Non-pigmented ciliary epithelial cell (primary cell): ENCODE results near the gene NBPF1.
"Not testable (repeated sequence)": the region's sequence is repeated elsewhere in the genome, so short reads cannot be mapped to it uniquely, and the experiment has no call there.

Source experiments
- DNase-seq: peaks from one replicate; pipeline ENCODE4 v3.0.0-alpha.2; 2010; ENCODE audit warnings: low read depth

The NBPF1 gene

GRCh38 chr1:16613185-16614147 lies at the start of gene NBPF1:
Gene NBPF1, minus strand, starts transcription at chr1:16613564.
- DNase-seq: peak; percentile 65

DNA sequence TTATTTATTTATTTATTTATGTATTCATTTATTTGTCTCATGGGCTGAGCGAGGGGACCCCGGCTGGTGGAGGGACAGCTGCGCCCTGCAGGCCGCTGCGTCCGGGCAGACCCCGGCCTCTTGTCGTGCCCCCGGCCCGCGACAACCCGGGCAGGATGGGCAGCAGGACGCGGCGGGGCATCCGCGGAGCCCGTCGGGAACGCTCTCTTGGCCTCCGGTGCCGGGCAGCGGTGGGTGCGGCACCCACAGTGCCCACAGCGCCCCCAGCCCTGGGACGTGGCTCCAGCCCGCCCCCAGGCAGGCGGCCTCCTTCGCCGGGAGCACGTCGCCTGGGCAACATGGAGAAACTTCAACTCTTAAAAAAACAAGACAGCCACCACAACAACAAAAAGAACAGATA lies 44.9 kb upstream of the NBPF1 start:
- DNase-seq: not testable (repeated sequence)

- DNase-seq: not testable (repeated sequence)
Observed at GRCh38 chr1:16656981-16657683, 43.8 kb upstream of the NBPF1 start.

GRCh38 chr1:16656574-16656973 lies 43.2 kb upstream of the NBPF1 start:
- not testable (repeated sequence) for DNase-seq

GRCh38 chr1:16651560-16651959 lies 38.2 kb upstream of the NBPF1 start:
- DNase-seq: not testable (repeated sequence)

- not testable (repeated sequence) for DNase-seq
Observed at GRCh38 chr1:16649960-16650359, 36.6 kb upstream of the NBPF1 start.

DNA sequence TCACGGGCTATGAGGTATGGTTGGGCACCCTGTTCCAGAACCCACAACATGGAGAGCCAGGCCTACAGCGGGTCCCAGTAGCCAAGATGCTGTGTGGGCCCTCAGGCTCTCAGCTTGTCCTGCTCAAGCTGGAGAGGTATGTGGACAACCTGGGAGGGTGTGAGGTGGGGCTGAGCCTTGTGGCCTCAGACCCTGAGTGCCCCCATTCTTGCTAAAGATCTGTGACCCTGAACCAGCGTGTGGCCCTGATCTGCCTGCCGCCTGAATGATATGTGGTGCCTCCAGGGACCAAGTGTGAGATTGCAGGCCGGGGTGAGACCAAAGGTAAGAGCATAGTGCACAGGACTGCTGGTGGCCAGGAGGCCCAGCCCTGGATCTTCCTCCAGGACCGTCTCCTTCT lies 36.0 kb upstream of the NBPF1 start:
- DNase-seq: not testable (repeated sequence)

- not testable (repeated sequence) for DNase-seq
Observed at GRCh38 chr1:16648756-16649155, 35.4 kb upstream of the NBPF1 start.

DNA sequence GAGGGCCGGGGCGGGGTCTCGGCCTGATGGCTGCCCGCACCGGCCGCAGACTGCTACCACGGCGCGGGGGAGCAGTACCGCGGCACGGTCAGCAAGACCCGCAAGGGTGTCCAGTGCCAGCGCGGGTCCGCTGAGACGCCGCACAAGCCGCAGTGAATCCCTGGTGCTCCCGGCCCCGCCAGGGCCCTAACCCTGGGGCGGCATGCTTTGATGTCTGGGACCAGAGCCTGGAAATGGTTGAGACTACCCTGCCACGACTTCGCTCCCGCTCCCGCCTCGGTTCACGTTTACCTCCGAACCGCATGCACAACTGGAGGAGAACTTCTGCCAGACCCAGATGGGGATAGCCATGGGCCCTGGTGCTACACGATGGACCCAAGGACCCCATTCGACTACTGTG lies 34.9 kb upstream of the NBPF1 start:
- not testable (repeated sequence) for DNase-seq

- DNase-seq: not testable (repeated sequence)
Observed at GRCh38 chr1:16647179-16648176, 34.1 kb upstream of the NBPF1 start.

DNA sequence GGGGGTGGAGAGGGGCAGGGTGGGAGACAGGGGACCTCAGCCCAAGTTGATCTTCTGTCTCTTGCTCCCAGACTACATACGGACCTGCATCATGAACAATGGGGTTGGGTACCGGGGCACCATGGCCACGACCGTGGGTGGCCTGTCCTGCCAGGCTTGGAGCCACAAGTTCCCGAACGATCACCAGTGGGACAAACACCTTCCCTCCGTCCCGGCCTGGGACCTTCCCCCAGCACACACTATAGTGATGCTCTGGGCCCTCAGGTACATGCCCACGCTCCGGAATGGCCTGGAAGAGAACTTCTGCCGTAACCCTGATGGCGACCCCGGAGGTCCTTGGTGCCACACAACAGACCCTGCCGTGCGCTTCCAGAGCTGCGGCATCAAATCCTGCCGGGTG lies 33.4 kb upstream of the NBPF1 start:
- not testable (repeated sequence) for DNase-seq

- not testable (repeated sequence) for DNase-seq
Observed at GRCh38 chr1:16646061-16646664, 32.8 kb upstream of the NBPF1 start.

- not testable (repeated sequence) for DNase-seq
Observed at GRCh38 chr1:16645271-16646060, 32.1 kb upstream of the NBPF1 start.

- peak; percentile 65 for DNase-seq
Observed at GRCh38 chr1:16644482-16645270, 31.3 kb upstream of the NBPF1 start.

GRCh38 chr1:16644193-16644481 lies 30.8 kb upstream of the NBPF1 start:
- DNase-seq: no peak

DNA sequence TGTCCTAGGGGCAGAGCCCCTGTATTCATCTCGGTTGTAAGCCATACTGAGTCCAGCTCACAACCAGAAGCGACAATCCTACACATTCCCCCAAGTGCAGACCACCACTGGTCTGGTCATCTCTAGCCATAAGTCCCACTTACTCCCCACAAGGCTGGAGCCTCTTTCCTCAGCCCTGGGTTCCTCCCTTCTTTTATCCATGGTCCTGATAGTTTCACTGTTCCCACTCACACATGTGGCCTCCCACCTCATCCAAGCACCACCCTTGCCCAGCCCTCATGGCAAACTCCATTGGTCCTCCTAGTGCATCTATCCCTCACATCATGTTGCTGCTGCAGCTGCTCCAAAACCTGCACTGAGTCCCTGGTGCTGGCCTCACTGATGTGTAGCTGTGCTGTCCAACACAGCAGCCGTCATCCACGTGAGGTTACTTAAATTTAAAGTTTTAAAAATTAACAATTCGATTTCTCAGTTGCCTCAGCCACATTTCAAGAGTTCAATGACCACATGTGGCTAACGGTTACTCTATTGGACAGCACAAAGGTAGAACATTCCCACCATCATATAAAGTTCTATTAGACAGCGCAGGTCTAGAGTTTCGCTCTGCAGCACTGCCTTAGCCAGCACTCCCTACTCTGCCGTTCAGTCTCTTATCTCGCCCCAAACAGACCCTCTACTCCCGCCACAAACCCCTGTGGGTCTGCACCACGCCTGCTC lies 30.3 kb upstream of the NBPF1 start:
- not testable (repeated sequence) for DNase-seq

- DNase-seq: not testable (repeated sequence)
Observed at GRCh38 chr1:16643001-16643411, 29.6 kb upstream of the NBPF1 start.

GRCh38 chr1:16642025-16642966 lies 28.9 kb upstream of the NBPF1 start:
- not testable (repeated sequence) for DNase-seq
